NAMALWA (cell line): ENCODE measurements around the gene CSNK2B.

Source experiments
- DNase-seq: peaks from one replicate; pipeline ENCODE4 v3.0.0-alpha.2; 2015; ENCODE audit warnings: low spot score

The CSNK2B gene

DNA sequence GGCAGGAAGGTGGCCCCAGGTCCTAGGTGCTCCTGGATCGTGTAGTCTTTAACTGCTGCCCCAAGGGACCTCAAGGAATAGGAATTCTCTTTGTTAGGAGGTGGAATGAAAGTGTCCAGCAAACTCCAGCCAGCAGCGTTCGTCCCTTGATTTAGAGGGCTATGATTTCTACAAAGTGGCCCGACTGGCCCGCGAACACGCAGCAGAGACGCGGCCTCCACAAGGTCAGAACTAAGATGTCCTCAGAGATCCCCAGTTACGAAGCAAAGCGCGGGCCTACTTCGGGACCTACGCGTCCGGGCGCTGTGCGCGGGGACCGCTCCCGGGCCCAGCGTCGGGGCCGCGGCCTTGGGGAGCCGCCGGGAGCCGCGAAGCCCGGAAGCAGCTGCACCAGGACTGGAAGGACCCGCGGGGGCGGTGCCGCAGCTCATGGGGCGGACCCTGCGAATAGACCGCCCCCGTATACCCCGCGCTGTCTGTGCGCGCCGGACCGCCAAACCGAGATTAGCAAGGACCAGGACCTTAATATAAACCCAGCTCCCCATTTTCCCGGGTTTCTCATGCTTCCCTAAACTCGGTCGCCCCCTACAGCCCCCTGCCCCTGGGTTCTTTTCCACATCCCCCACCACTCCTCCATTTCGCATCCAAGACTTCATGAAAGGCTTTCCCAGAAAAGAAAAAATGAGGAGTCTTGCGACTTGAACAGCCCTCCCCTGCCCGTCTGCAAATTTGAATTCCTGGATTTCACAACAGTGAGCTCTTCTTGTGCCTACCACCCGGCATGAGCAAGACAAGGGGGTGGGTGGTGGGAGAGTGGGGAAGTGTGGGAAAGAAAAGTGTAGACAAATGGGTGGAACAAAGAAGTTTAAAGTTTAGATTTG lies 5.3 kb upstream of the CSNK2B start, which contains the start of gene C6orf47:
C6orf47 (minus strand) TSS at position 398 of the 881 bp plus-strand sequence. CDS start 831 bp downstream, outside the sequence.
- peak; percentile 80 for DNase-seq

DNA sequence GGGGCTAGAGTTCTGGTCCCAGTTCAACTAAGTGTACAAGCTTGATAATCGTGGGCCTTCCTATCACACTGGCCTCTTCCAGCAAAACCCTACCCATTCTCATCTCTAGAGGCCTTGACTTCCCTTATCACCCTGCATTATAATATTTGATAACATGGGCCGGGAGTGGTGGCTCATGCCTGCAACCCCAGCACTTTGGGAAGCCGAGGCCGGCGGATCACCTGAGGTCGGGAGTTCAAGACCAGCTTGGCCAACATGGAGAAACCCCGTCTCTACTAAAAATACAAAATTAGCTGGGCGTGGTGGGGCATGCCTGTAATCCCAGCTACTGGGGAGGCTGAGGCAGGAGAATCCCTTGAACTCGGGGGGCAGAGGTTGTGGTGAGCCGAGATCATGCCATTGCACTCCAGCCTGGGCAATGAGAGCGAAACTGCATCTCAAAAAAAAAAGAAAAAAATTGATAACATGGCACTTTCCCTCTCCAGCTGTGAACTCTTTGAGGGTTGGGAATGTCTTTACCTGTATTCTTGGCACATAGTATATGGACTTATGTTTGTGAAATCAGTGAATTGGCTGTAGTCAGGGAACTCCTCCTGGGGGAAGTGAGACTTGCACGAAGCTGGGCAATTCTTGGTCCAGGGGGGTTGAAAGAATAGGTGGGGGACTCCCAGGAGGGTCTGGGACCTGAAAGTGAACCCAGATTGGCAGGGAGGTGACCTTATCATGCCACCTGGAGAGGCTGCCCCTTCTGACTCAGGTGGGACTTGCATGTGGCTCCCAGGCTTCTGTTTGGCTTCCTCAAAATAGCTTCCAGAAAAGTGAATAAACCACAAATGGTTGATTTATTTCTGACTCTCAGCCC lies 4.4 kb upstream of the CSNK2B start:
- no peak for DNase-seq

DNA sequence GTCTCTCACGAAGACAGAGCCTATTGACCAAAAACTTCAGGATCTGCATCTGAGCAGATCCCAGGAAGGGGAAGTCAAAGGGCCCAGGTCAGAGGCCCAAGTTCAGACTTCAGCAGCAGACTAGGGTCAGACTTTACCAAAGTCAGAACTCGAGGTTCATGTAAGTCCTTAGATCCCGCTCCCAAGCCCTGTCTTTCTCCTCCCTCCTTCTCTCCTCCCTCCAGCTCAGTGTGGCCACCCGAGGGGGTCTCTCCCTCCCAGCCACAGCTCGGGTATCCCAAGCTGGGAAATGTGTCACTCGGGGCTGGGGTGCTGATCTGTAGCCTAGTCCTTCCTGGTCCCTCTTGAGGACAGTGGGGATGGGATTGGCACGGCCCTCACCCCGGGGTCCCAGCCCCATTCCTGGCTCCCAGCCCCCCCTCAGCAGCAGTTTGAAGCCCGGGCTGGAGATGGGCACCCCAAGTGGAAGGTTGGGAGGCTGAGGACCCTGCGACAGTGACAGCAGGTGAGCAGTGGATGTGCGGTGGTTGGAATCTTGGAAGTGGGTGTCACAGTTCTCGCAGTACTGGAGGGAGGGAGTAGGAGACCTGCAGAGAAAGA lies 3.7 kb upstream of the CSNK2B start:
- no peak for DNase-seq

DNA sequence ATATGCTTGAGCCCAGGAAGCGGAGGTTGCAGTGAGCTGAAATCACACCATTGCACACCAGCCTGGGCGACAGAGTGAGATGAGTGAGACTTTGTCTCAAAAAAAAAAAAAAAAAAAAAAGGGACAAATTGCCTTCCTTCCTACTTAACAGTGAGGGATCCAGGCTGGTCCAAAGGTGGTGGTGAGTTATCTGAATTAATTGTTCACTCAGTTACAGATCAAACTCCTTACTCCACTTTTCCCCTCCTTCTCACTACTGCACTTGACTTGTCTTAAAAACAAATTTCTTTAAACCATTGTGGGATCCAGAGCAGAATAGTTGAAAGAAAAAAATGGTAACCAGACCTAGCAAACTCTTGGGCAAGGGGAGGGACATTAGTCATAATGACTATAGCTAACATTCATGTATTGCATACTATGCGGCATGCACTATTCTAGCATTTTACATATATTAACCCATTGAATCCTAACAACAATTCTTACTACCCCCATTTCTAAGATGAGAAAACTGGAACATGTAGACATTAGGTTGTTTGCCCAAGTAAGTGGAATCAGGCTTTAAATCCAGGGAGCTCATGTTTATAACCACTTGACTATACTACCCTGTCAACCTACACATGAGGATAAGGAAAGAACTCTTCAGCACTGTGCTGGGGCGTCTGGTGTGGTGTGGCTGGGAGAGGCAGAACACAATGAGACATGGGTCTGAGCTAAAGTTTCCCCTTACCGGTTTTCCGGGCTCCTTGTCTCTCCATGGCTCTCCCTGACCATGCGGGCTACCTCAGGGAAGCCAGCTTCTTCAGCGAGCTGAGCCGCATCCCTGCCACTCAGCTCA lies 2.5 kb upstream of the CSNK2B start:
- DNase-seq: peak; percentile 24

DNA sequence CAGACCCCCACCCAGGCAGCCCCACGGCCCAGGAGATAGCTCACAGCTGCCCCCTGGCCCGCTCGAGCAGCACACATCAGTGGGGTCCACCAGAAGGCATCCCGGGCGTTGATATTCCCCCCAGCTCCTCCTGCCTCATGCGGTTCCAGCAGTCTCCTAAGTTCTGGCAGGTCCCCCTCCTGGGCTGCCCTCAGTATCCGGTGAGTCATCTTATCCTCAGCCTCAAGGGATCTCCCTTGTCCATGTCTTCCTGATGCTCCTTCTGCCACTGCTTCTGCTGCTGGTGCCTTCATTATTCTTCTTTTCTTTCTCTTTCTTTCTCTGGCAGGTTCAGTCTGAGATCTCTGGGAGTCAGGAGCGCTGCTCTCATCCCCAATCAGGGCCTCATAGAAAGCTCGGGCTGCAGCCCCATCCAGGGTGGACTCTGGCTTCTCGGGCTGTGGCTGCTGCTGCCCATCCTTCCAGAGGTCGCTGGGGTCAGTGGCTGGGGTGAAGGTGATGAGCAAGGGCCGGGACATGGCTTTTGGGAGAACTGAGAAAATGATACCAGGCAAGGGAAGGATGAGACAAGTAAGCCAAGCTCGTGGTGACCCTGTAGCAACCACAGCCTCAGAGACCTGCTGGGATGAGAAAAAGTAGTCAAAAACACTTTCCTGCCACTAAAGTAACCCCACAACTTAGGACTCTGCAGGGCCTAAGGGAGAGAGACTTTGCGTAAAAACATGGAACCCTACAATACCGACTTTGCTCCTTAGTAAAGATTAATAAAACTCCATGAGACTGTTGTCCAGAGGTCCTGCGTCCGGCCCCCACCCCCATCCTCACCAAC lies 1.7 kb upstream of the CSNK2B start:
- DNase-seq: peak; percentile 23

DNA sequence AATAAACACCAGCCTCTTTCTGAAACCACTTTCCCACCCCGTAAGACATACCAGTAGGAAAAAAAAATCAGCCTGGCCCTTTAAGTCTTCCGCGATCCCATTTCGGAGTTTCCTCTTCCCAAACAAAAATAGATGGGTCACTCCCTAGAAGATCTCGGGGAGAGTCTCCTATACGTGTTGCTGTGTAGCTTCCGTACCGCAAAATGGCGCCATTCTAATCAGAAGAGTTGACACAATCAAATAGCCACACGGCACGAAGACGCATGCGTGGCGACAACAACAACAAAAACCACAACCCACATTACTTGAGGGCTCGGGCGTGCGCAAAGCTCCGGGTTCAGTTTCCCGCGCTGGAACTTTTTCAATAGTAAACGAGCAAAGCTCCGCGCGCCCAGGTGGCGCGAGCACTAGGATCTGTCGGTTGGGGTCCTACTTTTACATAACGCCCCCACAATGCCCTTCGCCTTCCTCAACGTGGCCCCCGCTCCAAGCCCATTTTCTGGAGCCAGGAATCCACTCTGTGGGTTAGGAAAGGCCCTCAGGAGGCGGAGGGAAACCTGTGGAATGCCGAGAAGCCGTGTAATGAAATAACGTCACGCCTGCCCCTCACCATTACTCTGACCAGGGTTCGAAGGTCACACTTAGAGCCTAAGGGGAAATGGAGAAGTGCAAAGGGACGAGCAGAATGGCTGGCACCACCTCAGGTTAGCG lies 935 bp upstream of the CSNK2B start, which contains the start of gene GPANK1:
GPANK1 (minus strand) TSS at position 208 of the 711 bp plus-strand sequence. CDS start 519 bp downstream, outside the sequence.
- peak; percentile 97 for DNase-seq

DNA sequence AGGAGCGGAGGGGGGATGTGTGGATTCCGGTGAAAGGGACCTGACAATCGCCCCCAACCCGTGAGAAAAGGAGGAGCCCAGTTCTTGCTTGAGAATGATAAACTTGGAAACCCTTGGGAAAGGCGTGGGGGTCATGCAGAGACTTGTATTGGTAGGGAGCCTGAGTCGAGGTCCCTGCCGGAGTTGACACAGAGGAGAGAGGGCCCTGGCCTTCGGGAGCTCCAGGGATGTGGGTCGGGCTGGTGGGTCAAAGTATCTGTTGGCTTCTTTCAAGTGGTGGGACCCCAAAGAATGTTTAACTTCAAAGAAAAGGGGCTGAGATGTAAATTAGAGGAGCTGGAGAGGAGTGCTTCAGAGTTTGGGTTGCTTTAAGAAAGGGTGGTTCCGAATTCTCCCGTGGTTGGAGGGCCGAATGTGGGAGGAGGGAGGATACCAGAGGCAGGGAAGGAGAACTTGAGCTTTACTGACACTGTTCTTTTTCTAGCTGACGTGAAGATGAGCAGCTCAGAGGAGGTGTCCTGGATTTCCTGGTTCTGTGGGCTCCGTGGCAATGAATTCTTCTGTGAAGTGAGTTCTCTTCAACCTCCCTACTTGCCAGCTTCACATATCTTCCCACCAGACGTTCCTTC lies 571 bp downstream of the CSNK2B start:
- DNase-seq: no peak

DNA sequence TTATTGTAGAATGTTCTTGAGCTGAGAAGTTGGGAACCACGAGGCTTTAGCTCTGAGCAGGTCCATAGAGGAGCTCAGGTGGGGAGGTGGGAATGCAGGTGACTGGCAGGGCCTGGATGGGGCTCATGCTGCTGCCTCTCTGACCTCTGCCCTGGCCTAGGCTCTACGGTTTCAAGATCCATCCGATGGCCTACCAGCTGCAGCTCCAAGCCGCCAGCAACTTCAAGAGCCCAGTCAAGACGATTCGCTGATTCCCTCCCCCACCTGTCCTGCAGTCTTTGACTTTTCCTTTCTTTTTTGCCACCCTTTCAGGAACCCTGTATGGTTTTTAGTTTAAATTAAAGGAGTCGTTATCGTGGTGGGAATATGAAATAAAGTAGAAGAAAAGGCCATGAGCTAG lies 3.8 kb downstream of the CSNK2B start, which contains the start of gene LY6G5B:
LY6G5B (plus strand) TSS at position 301 of the 400 bp plus-strand sequence. CDS start 975 bp downstream, outside the sequence.
- no peak for DNase-seq

DNA sequence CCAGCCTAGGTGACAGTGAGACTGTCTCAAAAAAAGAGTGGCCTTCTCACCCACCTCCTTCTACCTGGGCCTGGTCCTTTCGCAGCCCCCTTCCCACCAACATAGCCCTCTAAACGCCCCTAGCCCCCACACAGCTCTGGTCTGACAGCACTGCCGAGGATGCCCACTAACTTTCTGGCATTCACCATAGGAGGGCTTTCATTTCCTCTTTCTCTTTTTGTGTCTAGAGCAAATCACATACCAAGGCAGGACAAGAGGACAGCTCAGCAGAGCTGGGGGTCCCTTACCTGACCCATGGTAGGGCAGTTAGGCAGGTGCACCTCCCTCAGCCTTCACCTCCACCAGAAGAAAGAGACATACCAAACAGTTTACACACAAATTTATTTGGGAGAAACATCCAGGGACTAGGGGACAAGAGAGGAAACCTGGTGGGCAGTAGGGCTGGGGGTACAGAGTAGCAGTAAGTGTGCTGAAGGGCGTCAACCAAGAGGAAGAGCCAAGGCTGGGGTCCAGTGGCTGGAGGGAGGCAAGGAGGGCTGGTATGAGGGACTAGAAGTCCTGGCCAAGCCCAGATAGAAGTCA lies 10.5 kb downstream of the CSNK2B start:
- peak; percentile 29 for DNase-seq

DNA sequence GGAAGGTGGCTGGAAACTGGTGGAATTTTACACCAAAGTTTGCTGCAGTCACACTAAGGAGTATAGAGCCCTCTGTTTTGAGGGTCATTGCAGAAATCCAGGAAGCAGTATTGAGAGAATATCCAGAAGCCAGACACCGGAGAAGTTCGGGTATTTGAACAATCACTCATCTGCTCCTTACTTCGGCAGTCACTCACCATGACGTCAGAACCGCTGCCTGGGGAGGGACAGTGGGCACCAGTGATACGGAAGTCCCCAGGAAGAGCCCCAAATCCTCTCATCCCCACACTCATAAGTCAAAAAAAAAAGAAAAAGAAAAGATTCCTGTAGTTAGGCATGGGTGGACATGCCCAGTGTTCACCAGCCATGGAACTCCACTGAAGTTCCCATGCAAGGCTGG lies 11.0 kb downstream of the CSNK2B start:
- DNase-seq: no peak

DNA sequence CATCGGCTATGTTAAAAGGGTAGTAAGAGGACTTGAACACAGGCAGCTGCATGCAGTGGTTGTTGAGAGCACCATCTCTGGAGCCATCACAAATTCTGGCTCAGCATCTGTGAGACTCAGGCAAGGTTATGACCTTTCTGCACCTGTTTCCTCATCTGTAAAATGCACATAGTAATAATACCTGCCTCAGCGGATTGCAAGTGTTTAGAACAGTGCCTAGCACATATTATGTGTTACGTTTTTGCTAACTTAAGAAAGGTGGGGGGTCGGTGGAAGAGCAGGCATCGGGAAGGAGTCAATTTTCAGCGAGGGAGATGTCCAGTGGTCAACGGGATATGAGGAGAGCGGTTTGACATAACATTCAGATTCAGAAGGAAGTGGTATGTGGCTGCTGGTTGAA lies 12.1 kb downstream of the CSNK2B start:
- no peak for DNase-seq

DNA sequence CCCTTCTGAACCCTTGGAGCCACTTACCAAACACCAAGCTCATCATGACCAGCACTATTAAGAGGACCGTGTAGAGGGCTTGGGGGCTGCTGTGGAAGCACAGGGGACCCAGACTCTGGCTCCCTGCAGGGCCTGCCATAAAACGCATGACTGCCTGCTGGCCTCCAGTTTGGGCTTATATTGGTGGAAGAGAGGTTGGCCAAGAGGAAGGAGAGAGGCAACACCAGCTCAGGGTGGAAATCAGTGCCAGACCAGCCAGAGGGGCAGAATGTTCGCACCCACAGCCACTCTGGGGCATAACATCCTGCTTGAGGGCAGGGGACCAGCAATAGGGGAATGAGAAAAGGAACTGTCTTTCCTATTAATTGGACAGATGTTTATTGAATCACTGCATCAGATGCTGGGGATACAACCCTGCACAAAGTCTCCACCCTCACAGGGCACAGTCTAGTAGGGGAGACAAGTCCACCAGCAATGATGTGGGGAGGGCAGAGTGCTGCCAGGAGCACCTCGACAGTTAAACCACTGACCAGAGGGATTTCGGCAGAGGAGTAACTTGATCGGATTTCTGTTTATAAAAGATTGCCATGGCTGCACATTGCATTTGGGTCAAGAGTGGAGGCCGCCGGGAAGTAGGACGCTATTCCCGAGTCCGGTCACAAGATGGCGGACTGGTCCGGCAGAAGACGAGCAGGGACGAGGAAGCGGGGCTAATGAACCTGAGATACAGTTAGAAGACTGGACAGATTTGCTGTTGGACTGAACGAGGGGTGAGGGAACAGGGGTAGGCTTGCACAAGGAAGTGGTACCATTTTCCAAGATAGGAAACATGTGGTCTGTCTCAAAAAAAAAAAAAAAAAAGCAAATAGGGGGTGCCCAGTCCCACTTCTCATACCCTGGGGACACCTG lies 14.6 kb downstream of the CSNK2B start, which contains the start of gene LY6G5C:
LY6G5C (minus strand) TSS at position 842 of the 909 bp plus-strand sequence; CDS start at position 148, 694 bp downstream.
- DNase-seq: peak; percentile 58

DNA sequence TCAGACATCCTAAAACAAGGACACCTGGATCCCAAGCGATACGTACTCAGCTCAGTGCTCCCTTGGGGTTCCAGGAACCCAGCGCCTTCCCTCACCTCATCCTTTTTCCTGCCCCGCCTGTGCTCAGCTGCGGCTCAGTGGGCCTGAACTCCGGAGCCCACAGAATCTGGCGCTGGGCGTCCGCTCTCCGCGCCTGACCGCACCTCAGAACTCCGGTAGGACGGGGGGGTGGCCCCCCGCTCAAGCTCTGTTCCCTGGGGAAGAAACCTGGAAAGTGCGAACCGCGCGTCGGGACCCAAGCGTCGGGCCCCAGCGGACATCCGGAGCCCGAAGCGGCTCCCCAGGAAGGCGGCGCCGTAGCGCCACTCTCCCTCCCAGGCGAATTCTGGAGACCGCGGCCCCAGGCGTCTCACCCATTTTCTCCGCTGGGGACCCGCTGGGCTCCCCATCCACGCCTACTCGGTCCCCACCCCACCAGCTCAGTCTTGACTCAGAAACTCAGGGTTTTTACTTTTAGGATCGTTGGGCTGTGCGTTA lies 15.3 kb downstream of the CSNK2B start:
- DNase-seq: no peak

DNA sequence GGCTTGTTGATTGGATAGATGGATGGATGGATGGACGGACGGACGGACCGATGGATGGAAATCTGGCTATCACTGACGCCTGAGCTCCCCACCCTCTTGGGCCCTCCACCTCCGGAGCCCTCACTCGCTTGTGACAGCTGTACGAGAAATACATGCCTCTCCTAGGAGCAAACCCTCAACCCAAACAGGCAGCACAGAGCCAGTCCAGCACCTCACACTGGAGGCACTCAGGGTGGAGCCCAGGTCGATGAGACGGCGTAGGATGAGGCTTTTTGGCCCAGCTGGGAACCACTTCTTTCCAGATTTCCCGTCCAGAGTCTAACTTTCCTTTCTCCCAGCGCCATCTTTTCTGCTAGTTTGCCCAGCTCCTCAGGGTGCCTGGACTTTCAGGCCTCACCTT lies 17.7 kb downstream of the CSNK2B start:
- DNase-seq: no peak

DNA sequence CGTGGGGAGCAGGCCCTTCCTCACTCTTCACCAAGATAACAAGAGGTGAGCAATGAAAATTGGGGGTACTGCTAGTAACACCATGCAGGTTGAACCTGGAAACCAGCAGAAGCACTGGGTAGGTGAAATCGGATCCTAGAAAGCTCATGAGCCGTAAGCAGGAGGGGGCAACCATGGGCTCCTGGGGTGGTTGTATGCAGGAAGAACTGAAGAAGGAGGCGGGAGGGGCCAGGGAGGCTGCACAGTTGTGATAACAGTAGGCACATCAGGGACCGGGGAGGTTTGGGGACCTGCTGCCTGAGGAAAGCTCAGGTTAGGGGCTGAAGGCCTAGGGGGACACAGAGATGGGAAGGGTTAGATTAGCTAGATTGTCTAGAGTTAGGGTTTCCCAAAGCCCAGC lies 20.6 kb downstream of the CSNK2B start:
- DNase-seq: no peak

DNA sequence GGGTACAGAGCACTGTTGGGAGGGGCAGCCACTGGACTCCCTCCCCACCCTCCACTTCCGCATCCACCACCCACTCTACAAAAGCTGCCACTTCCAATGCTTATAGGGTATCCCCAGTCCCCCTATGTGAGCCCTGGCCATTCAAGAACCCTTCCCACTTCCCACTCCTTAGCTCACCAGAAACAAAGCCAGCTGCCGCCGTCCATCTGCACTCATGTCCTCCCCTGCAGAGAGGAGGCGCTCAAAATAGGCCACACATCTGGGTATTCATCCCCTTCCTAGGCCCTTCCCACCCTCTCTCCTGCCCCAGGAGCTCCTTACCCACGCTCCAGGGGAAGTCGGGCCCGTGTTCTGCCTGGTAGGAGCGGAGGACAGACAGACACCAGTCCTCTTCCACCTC lies 21.4 kb downstream of the CSNK2B start:
- DNase-seq: no peak
